Muscle layer of duodenum (tissue), 2 donors: ENCODE data around the gene CCNH.

Experiments
- H3K27ac ChIP-seq: one replicate; pipeline ENCODE4 v1.7.0; 2013; ENCODE audit warnings: mild to moderate bottlenecking, low read length
- H3K27me3 ChIP-seq: one replicate; pipeline ENCODE4 v1.7.0; 2013; ENCODE audit warnings: low read depth, mild to moderate bottlenecking, control low read depth, low read length
- H3K36me3 ChIP-seq, 2 donors: one replicate each; pipeline ENCODE4 v1.7.0; 2013; ENCODE audit warnings: low read length in 2 of 2, control low read depth in 1 of 2, mild to moderate bottlenecking in 1 of 2; ENCODE audit not compliant: insufficient read depth in 2 of 2, control insufficient read depth in 1 of 2
- H3K4me1 ChIP-seq, 2 donors: one replicate each; pipeline ENCODE4 v1.7.0; 2013; ENCODE audit warnings: low read length in 2 of 2, mild to moderate bottlenecking in 2 of 2, control low read depth in 1 of 2, moderate library complexity in 1 of 2; ENCODE audit not compliant: insufficient read depth in 2 of 2, control insufficient read depth in 1 of 2
- H3K4me3 ChIP-seq, 2 donors: one replicate each; pipeline ENCODE4 v1.7.0; 2013; ENCODE audit warnings: low read length in 2 of 2, low read depth in 1 of 2, mild to moderate bottlenecking in 1 of 2
- H3K9me3 ChIP-seq, 2 donors: one replicate each; pipeline ENCODE4 v1.7.0; 2013; ENCODE audit warnings: low read length in 2 of 2, control low read depth in 1 of 2, mild to moderate bottlenecking in 1 of 2; ENCODE audit not compliant: control insufficient read depth in 1 of 2
- donor health status: healthy.

CCNH gene

GRCh38 chr5:87390075-87390474 is 22.7 kb downstream of the CCNH start:
- Histone ChIP-seq H3K36me3 (peaks cover 71 to 77% of the 10 kb centered on the region in 2 donors), H3K9me3 (no peaks in the 10 kb centered on the region), H3K27ac (no peak overlapping the region), H3K4me3 (no peak overlapping the region), H3K4me1 (peaks cover 0 to 9% of the 10 kb centered on the region in 2 donors), H3K27me3 (no peaks in the 10 kb centered on the region)

GRCh38 chr5:87389296-87390034 is 23.3 kb downstream of the CCNH start:
- H3K9me3 ChIP-seq = no peaks in the 10 kb centered on the region
- peaks cover 0 to 9% of the 10 kb centered on the region in 2 donors for H3K4me1 ChIP-seq
- no peaks in the 10 kb centered on the region for H3K27me3 ChIP-seq
- H3K36me3 ChIP-seq = peaks cover 65 to 71% of the 10 kb centered on the region in 2 donors
- no peak overlapping the region for H3K27ac ChIP-seq
- no peak overlapping the region for H3K4me3 ChIP-seq

GRCh38 chr5:87388129-87388528 is 24.6 kb downstream of the CCNH start:
- no peaks in the 10 kb centered on the region for H3K9me3 ChIP-seq
- peaks cover 59 to 61% of the 10 kb centered on the region in 2 donors for H3K36me3 ChIP-seq
- no peak overlapping the region for H3K4me3 ChIP-seq
- H3K27ac ChIP-seq = no peak overlapping the region
- peaks cover 0 to 9% of the 10 kb centered on the region in 2 donors for H3K4me1 ChIP-seq
- H3K27me3 ChIP-seq = no peaks in the 10 kb centered on the region

- Histone ChIP-seq H3K27ac (no peak overlapping the region), H3K9me3 (no peaks in the 10 kb centered on the region), H3K27me3 (no peaks in the 10 kb centered on the region), H3K4me1 (peaks cover 0 to 7% of the 10 kb centered on the region in 2 donors), H3K36me3 (peaks cover 45 to 47% of the 10 kb centered on the region in 2 donors), H3K4me3 (no peak overlapping the region)
Observed at GRCh38 chr5:87385802-87386201, 26.9 kb downstream of the CCNH start.

GRCh38 chr5:87383216-87383615 is 29.5 kb downstream of the CCNH start:
- Histone ChIP-seq H3K27me3 (no peaks in the 10 kb centered on the region), H3K27ac (no peak overlapping the region), H3K4me1 (no peaks in the 10 kb centered on the region), H3K36me3 (peaks cover 40% of the 10 kb centered on the region in 2 donors), H3K9me3 (no peaks in the 10 kb centered on the region), H3K4me3 (no peak overlapping the region)

- Histone ChIP-seq H3K9me3 (no peaks in the 10 kb centered on the region), H3K4me3 (no peak overlapping the region), H3K27ac (no peak overlapping the region), H3K27me3 (no peaks in the 10 kb centered on the region), H3K4me1 (no peaks in the 10 kb centered on the region), H3K36me3 (peaks cover 37 to 38% of the 10 kb centered on the region in 2 donors)
Observed at GRCh38 chr5:87382224-87382623, 30.5 kb downstream of the CCNH start.

- Histone ChIP-seq H3K4me1 (no peaks in the 10 kb centered on the region), H3K27ac (no peak overlapping the region), H3K9me3 (no peaks in the 10 kb centered on the region), H3K36me3 (peaks cover 25 to 28% of the 10 kb centered on the region in 2 donors), H3K4me3 (no peak overlapping the region), H3K27me3 (no peaks in the 10 kb centered on the region)
Observed at GRCh38 chr5:87372705-87373104, 40.0 kb downstream of the CCNH start.

- Histone ChIP-seq H3K4me3 (no peak overlapping the region), H3K4me1 (no peaks in the 10 kb centered on the region), H3K9me3 (no peaks in the 10 kb centered on the region), H3K27ac (no peak overlapping the region), H3K36me3 (peaks cover 10 to 15% of the 10 kb centered on the region in 2 donors), H3K27me3 (no peaks in the 10 kb centered on the region)
Observed at GRCh38 chr5:87369431-87369830, 43.3 kb downstream of the CCNH start.

GRCh38 chr5:87368601-87369000 is 44.1 kb downstream of the CCNH start:
- H3K9me3 ChIP-seq = no peaks in the 10 kb centered on the region
- no peak overlapping the region for H3K27ac ChIP-seq
- no peaks in the 10 kb centered on the region for H3K4me1 ChIP-seq
- no peak overlapping the region for H3K4me3 ChIP-seq
- H3K36me3 ChIP-seq = peaks cover 10 to 15% of the 10 kb centered on the region in 2 donors
- H3K27me3 ChIP-seq = no peaks in the 10 kb centered on the region

GRCh38 chr5:87367243-87367642 is 45.5 kb downstream of the CCNH start:
- peaks cover 6 to 11% of the 10 kb centered on the region in 2 donors for H3K36me3 ChIP-seq
- H3K4me1 ChIP-seq = no peaks in the 10 kb centered on the region
- no peak overlapping the region for H3K27ac ChIP-seq
- no peaks in the 10 kb centered on the region for H3K9me3 ChIP-seq
- H3K4me3 ChIP-seq = no peak overlapping the region
- H3K27me3 ChIP-seq = no peaks in the 10 kb centered on the region

GRCh38 chr5:87361536-87362213 is 51.1 kb downstream of the CCNH start:
- H3K9me3 ChIP-seq = no peaks in the 10 kb centered on the region
- H3K36me3 ChIP-seq = peaks cover 0 to 12% of the 10 kb centered on the region in 2 donors

More at GRCh38 chr5:87361536-87362213, 51.1 kb downstream of the CCNH start:
- H3K4me1 ChIP-seq = no peaks in the 10 kb centered on the region
- no peak overlapping the region for H3K4me3 ChIP-seq
- H3K27me3 ChIP-seq = no peaks in the 10 kb centered on the region
- H3K27ac ChIP-seq = no peak overlapping the region
